NAMALWA (cell line): ENCODE data around the gene THSD4.

Experiments used
- DNase-seq: peaks from one replicate; pipeline ENCODE4 v3.0.0-alpha.2; 2015; ENCODE audit warnings: low spot score

THSD4 gene

GRCh38 chr15:71688509-71689094, 573.3 kb downstream of the THSD4 start:
- DNase-seq: no peak

- no peak for DNase-seq
Measured at GRCh38 chr15:71691081-71691457, 575.8 kb downstream of the THSD4 start.

DNA sequence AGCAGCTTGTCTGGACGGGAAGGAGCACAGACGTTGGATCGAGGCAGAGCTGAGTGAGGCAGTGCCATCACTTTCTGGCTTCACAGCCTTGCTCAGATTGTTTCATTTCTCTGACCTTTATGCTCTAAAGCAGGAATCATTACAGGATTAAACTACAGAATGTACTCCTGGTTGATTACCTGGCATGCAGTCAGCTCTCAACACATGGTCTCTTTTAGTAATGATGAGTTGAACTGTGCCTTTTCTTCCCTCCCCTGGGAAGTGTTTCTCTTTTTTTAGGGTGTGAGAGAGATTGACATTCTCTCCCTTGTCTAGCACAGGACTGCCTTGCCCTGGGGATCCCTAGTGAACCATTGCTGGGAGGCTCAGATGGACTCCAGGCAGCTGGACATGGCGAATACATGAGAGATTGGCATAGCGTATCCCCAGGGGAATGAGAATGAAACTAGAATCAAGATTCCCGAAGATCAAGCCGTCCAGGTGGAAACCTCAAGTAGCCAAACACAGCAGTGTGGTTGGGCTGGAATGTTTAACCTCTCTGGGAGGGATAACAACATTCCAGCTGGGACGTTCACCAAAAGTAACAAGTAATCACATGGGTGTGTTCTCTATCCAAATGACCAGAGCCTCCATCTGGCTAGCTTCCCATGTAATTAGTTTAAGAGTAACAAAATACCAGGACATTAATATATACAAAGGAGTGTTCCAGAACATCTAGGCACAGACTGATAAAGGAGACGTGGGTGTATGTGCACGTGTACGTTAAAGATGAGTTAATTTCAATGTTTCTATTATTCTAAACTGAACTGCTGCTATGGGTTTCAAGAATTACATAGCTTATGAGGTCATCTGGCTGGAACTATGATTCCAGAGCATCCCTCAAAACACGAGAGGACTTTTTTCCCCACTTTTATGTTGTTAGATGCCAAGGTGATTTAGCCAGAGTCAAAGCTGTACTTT, 576.5 kb downstream of the THSD4 start:
- no peak for DNase-seq

DNA sequence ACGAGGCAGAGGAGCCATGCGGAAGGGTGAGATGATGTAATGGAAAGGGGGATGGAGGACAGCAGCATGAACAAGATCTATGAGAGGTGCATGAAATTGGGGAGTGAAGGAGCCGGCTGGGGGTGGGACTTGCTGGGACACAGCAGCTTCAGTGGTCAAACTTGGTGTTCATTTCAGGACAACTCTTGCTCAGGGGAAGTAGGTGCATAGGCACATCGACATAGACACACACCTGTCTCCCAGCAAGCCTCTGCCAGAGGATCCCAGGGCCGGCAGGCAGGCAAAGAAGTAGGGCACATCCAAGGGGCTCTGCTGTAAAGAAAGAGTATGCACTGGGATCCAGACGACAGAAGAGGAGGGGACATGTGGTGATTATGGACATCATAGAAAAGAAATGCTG, 582.0 kb downstream of the THSD4 start:
- no peak for DNase-seq

DNA sequence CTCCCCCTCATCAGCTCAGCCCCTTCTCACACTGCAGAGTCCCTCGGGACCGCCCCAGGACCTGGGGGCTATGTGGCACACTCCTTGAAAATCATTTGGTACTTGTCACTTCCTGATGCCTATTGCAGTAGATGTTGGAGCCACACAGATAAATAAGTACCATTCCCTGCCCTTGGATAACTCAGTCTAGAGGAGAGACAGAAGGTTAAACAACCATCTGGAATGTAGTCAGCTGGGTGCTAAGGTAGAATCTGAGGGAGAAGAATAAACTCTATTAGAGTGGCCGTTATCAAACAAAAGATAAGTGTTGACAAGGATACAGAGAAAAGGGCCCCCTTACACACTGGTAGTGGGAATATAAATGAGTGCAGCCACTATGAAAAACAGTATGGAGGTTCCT, 582.8 kb downstream of the THSD4 start:
- no peak for DNase-seq

GRCh38 chr15:71698742-71699141, 583.5 kb downstream of the THSD4 start:
- no peak for DNase-seq

DNA sequence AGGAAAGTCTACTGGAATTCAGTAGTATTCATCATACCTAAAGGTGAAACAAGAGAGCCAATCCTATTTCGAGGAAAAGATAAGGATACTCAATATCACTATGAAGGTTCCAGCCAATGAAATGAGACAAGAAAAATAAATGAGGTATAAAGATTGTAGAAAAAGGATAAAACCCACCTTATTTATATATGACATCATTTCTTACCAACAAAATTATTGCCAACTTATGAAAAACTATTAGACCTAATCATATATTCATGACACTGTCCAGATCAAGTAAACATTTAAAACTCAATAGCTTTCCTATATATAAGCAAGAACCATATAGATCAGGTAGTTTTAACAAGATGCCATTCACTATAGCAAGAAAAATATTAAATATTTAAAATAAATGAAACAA, 584.7 kb downstream of the THSD4 start:
- no peak for DNase-seq

DNA sequence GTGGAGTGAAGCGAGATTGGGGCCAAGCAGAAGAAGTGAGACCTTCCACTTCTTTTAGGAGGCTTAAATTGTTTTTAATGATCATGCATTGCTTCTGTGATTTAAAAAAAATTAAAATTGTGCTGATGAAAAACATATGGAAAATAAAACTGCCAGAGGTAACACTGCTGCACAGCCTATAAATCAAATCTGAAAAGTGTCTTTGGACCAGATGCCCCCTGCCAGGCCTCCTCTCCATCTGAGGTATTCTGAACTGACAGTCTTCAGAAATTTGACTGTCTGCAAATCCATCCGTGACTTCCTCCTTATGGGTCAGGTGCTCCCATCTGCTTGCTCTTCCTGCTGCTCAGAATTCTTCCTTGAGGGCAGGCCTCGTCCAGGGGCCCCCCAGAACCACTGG, 586.5 kb downstream of the THSD4 start:
- no peak for DNase-seq

DNA sequence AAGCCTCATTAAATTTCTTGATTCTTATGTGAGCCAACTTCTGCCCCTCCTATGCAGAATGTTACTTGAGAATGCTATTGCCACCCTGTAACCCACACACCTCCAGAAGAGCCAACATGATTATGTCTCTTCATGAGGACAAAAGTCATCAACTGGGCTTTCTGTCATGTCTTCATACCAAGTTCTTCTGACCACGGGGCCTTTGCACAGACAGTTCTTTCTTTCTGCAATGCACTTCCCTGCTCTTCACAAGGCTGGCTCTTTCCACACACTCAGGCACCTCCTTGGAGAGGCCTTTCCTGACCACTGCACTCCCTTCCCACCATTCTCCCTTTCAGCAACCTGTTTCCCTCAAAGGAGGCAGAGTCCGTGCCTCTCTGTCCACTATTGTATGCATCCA, 587.2 kb downstream of the THSD4 start:
- no peak for DNase-seq

DNA sequence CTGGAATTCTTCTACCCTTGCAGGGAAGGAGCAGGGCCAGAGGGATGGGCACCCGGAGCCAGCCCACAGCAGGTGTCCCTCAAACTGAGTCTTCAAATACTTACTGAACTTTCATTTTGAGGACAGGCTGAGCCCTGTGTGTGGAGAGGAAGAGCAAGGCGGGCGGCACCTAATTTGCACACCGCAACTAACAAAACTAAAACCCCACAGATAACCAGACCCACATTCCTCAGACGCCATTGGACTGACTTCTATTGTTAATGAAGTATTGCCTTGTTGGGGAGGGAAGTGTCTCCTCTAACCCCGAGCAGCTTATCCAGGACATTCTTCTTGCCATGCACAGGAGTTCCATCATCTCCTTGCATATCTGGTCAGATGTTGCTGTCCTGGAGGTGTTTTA, 589.9 kb downstream of the THSD4 start:
- no peak for DNase-seq

- DNase-seq: no peak
Measured at GRCh38 chr15:71706461-71707229, 591.4 kb downstream of the THSD4 start.

GRCh38 chr15:71707230-71708050, 592.2 kb downstream of the THSD4 start:
- DNase-seq: no peak

- DNase-seq: no peak
Measured at GRCh38 chr15:71708051-71708429, 592.8 kb downstream of the THSD4 start.

- no peak for DNase-seq
Measured at GRCh38 chr15:71708741-71709140, 593.5 kb downstream of the THSD4 start.

DNA sequence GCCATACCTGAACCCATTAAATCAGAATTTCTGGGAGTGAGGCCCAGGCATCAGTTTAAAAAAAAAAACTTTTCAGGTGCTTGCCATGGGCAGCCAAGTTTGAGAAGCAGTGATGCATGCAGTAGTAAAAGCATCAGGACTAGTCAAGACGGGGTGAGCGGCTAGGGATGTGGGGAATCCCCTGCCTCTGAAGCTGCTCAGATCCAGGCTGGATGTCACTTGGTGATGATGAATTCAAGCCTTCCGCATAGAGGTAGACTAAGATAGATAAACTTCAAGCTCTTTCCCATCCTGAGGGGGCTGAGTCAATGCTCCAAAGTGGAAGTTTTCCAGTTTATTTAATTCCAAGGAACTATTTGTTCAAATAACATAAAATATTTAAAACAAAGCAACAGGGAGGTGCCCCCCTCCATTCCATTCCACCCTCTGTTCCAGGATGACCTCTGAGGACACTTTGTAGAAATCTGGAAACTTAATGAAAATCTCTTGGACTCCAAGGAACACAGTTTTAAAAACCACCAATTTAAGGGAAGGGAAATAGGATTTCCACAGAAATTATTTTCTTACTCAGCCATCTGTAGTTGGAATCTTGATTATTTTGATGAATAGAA, 594.6 kb downstream of the THSD4 start:
- DNase-seq: no peak

DNA sequence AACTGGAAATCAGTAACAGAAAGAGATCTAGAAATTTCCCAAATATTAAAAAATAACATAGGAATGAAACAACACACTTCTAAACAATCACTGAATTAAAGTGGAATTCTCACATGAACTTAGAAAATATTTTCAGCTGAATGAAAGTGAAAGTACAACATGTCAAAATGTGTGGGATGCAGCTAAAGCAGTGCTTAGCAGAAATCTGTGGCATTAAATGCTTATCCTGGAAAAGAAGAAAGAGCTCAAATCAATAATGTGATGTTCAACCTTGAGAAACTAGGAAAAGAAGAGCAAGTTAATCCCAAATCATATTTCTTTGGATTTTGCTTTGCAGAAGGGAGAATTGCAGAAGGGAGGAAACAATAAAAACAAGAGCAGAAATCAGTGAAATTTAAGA, 596.9 kb downstream of the THSD4 start:
- DNase-seq: no peak

GRCh38 chr15:71713191-71713809, 598.0 kb downstream of the THSD4 start:
- DNase-seq: no peak

DNA sequence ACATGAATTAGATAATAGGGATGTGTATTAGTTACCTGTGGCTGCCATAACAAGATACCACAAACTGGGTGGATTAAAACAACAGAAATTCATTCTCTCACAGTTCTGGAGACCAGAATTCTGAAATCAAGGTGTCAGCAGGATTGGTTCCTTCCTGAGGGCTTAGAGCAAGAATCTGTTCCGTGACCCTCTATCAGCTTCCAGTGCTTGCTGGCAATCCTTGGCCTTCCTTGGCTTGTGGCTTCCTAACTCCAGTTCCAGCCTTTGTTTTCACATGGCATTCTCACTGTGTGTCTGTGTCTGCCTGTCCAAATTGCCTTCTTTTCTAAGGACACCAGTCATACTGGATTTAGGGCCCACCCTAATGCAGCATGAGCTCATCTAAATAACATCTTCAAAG, 600.6 kb downstream of the THSD4 start:
- DNase-seq: no peak

DNA sequence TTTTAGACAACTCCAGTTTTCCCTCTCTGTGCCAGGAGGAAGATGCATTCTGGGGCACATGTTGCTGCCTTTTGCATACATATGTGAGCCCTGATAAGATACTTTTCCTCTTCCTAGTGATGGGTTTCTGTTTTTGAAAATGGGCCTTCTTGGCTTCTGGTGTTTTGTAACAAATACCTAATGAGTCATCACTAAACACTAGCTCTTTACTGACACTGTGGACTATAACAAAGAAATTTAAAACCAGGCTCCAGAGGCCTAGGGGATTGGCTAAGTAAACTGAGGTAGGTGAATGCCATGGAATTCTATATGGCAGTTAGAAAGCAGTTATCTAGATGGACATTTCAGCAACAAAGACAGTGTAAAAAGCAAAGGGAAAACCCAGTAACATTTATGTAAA, 601.7 kb downstream of the THSD4 start:
- DNase-seq: no peak

GRCh38 chr15:71718116-71718910, 603.0 kb downstream of the THSD4 start:
- no peak for DNase-seq
